H54 (cell line): ENCODE results near the gene RNF150.
"Not testable (repeated sequence)": the region's sequence is repeated elsewhere in the genome, so short reads cannot be mapped to it uniquely, and the experiment has no call there.

Experiments used
- DNase-seq: peaks from one replicate; pipeline ENCODE4 v3.0.0; 2011; ENCODE audit warnings: low spot score, mixed read lengths; ENCODE audit not compliant: insufficient read length
- FAIRE-seq: peaks from 3 replicates; lab custom pipeline; 2011; peaks lifted over from hg19 to GRCh38; lab: Jason Lieb, UNC
- POLR2A ChIP-seq: IDR thresholded peaks from 2 replicates; pipeline ENCODE4 v1.6.1; 2011; ENCODE audit warnings: low read depth, mild to moderate bottlenecking, low read length

RNF150 gene

DNA sequence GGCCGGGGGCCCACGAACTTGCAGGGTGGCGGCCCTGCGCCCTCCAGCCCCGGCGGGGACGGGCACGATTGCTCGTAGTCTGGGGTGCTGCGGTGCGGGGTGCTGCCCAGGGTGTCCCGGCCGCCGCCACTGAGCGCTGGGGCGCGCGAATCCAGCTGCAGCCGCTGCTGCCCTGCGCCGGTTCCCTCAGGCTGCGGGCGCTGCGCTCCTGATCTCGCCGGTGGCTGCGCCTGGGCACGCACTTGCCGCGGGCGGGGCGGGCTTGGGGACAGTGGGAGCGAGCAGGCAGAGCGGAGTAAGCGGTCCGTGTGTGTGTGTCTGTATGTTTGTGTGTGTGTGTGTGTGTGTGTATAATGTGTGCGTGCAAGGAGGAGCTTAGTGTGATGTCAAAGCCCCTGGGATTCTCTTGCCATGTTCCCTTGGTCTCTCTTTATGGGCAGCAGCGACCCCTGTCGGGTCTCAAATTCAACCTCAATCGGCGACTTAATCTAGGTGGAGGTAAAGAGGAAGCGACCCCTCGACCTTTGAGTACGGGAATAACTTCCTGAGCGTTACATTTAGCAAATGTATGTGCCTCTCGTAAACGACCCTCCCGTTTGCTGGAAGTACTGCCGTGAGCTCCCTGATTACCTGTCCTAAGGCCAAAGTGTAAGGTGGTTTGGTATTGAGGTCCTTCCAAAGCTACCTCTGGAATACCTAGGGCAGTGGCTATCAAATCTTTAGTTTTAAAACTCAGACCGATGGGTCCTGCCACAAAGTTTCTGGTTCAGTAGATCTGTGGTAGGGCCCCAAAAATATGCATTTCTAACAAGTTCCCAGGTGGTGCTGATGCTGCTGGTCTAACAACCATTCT, at the start of gene RNF150:
Gene RNF150, minus strand, starts transcription at position 324 of the 853 bp plus-strand sequence.
- DNase-seq (peak; percentile 26), FAIRE-seq (peak; percentile 38)
- TF ChIP-seq POLR2A, result no peak

DNA sequence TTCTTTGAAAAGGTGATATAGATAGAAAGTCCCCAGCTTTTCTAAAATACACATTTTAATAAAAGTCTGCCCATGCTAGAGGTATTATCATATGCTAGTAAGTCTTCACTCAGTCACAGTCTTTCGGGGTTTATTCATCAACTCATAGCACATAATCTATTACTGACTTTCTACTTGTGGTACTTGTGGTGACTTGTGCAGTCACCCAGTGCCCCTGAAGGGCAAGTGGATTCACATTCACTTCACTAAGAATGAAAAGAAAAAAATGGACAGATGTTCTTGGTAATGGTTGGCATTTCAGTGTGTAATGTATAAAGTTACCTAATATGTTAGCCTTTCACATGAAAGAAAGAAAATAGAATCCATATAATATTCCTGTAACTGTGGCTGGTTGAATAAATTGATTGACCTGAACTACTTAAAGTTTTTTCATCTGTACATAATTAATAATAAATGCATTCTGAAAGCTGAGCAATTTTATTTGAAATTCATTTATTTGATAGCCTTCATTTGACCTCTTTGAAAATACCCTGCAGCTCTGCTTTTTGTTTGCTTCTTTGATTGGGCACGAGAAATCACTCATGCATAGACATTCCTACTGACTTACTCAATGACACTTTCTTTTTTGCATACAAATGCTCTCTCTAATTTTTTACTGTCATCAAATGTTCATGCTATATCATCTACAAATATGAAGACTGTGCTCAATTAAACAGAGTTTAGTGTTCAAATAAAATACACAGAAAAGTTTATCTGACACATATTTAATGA, 47.9 kb upstream of the RNF150 start:
- DNase-seq (no peak), FAIRE-seq (no peak)
- no peak for TF ChIP-seq POLR2A

DNA sequence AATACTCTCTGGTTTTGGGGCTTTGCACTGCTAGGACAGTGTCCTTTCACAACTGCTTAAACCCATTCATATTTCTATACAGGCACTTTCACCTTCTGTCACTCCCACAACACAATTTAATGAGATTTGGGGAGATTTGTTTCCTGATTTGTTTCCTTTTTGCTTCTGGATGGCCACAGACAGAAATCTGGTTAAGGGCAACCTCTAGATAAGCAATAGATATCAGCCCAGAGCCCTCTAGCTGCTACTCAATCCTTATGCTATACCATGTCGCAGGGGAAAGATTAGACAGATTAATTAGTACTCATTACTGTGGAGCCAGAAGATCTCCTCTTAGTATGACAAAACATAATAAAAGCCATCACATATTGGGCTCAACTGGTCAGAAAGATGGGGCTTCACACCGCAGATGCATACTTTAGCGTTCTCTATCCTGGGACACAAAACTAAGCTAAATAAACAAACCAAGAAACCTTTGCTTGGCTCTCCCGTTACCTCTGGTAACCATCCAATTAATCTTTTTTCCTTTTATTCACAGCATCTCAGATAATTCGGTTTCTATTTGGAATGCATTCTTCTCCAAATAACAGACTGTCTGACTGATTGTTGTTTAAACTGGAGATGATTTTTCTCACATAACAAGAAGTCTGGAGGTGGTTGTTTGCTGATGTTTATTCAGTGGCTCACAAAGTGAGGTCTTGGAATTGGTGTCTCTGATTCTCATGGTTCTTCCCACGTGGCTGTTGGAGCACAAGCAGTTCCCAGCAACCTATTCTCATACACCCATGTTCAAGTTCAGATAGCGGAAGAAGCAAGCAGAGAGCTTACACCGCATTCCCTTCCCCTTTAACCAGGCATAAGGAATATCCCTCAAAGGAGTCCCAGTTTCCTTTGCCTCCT, 46.5 kb upstream of the RNF150 start:
- no peak for TF ChIP-seq POLR2A
- FAIRE-seq (no peak), DNase-seq (no peak)

DNA sequence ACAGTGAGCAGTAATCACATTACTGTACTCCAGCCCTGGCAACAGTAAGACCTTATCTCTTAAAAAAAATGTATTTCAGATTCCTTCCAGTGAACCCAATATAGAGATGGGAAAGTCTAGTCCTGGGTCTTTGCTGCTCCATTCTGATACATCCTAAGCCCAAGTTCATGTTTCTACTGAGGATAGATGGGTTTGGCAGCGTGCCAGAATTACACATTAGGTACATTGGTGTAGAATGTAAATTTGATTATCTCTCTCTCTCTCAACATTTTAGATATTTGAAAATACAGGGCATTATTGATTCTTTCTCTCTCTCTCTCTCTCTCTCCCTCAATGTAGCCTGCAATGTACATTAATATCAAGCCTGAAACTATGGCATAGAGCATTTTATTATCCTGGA, 43.9 kb upstream of the RNF150 start:
- no peak for TF ChIP-seq POLR2A
- no peak for DNase-seq
- FAIRE-seq, result no peak

DNA sequence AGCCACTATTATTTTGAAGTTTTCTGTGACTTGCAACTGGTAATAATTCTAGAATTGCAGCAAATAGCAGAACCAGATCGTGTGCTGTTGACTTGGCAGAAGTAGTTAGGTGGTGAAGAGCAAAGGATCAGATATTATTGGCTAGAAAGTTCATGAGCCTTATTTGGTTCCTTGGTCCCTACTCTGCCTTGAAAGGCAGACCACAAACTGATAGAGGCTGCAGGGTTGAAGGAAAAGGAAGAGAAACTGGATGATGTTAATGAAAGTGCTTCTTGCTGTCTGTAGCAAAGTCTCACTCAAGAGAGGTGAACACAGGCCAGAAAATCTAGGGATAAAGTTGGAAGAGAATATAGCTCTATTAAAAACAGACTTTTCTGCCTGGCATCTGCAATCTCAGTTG, 41.2 kb upstream of the RNF150 start:
- no peak for DNase-seq
- TF ChIP-seq POLR2A, result no peak
- FAIRE-seq, result no peak

DNA sequence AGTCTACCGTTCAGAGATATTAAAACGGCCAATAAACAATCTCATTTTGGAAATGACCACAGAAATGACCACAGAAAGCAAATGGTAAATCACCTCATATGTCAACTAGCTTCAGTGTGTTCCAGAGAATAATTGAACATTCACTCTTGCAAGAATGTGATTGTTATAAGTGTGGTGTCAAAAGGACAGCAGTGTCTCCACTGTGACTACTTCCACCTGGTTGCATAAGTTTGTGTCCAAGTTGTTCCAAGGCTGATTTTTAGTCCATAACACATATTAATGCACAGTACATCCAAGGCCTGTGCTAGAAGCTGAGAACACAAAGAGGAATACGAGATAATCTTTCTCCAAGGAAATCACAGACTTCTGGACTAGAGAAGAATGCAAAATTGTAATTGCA, 37.4 kb upstream of the RNF150 start:
- DNase-seq (no peak), FAIRE-seq (no peak)
- no peak for TF ChIP-seq POLR2A

DNA sequence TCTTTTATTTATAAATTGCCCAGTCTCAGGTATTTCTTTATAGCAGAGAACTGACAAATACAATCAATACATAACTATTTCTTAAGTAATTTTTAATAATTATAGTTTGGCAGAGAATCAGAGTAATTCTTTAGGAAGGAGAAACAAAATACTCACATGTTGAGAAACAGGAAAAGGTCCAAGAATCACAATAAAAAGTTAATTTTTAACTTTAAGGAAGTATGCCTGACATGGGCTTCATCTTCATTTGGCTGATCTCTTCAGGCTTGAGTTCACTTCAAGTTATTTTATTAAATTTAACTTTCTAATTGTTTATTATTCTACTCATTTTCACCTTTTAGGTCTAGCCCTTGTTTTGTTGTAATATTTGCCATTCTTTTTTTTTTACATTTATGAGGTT, 36.1 kb upstream of the RNF150 start:
- DNase-seq (no peak), FAIRE-seq (no peak)
- TF ChIP-seq POLR2A, result no peak

DNA sequence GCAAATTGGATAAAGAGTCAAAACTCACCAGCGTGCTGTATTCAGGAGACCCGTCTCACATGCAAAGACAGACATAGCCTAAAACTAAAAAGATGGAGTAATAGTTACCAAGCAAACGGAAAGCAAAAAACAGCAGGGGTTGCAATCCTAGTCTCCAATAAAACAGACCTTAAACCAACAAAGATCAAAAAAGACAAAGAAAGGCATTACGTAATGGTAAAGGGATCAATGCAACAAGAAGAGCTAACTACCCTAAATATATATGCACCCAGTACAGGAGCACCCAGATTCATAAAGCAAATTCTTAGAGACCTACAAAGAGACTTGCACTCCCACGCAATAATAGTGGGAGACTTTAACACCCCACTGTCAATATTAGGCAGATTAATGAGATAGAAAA, 31.7 kb upstream of the RNF150 start:
- not testable (repeated sequence) for FAIRE-seq

DNA sequence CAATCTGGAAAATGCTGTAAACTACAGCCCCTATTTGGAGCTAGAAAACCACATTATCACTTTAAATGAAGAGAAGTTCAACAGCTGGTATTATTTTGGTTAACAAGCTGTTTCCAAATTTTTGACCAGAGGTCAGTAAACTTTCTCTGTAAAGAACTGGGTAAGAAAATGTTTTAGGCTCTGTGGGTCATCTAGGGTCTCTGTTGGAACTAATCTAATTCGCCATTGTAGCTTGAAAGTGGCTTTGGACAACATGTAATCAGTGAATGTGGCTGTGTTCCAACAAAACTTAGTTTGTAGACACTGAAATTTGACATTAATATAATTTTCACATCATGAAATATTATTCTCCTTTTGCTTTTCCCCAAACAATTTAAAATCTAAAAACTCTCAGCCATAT, 25.8 kb upstream of the RNF150 start:
- no peak for FAIRE-seq
- TF ChIP-seq POLR2A, result no peak
- DNase-seq, result no peak

More for the DNA sequence above, 31.7 kb upstream of the RNF150 start:
- not testable (repeated sequence) for DNase-seq

DNA sequence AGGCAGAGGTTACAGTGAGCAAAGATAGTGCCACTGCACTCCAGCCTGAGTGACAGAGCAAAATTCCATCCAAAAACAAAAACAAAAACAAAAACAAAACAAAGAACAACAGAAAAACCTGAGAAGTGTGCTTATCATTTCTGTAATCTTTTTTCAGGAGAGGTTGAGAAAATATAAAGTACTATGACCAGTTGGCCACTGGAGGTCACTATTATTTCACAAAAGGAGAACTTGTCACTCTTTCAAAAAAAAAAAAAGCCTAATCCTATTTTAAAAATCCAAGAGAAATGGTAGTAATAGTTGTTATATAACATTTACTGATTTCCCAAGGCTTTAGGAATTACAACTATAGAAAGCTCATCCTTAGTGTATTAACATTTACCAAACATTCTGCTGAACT, 24.9 kb upstream of the RNF150 start:
- FAIRE-seq (no peak), DNase-seq (no peak)
- TF ChIP-seq POLR2A, result no peak

DNA sequence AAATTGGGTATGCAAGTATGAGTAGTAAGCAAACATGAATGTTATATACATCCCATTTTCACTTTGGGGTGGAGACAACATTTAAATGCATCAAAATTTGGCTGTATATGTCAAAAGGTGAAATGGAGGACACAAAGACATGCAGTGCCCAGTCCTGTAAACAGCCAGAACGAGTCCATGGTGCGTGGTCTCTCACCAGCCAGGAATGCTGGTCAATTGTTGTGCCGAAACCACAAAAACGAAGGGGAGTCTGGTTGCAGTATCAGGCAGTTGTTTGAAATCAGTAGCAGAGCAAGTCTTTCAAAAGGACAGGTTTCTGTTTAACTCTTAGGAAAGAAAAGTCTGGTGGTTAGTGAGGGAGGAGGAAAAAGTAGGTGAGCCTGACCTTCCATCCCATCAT, 22.3 kb upstream of the RNF150 start:
- DNase-seq (no peak), FAIRE-seq (no peak)

DNA sequence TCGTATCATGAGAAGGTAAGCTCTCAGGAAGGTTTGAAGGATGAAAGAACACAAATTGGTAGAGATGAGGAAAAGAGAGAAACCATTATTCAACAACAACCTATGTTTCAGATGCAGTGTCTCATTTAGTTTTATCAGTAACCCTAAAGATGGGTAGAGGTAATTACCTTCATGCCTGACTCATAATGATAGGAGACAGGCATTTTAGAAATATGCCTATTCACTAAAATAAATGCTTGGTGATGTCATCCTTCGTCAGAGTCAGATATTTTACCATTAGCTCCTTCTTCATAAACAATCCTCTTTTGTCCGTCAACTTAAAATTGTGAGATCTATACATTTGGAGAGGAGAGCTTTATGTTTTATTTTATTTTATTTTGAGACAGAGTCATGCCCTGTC, 21.5 kb upstream of the RNF150 start:
- no peak for TF ChIP-seq POLR2A
- DNase-seq, result no peak
- FAIRE-seq, result no peak

More for the DNA sequence above, 22.3 kb upstream of the RNF150 start:
- TF ChIP-seq POLR2A, result no peak

DNA sequence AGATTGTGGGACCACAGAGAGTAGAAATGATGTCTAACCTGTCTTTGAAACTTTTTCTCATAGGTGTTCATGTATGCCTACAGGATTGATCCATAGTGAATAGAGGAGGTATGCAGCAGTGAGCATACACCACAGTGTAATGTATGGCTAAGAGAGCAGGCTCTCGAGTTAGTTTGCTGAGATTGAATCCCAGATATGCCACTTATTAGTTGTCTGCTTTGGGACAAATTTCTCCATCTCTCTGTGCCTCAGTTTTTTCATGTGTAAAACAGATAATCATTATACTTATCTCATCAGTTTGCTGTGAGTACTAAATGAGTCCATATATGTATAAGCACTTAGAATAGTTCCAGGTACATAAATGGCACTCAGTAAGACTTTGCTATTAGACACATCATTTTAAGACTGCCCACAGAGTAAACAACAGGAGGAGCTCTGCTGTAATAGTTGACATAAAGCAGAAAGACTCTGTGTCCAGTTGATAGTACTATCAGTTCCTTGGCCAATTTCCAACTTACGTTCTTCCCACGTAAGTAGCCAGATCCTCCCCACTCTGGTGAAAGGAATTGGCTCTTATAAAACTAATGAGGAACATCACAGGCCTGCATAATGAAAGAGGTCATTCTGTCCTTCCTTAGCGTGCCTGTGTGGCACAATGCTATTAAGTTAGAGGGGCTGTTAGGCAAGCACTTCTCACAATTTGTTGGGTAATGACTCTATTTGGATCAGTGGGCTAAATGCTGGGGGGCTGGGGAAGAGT, 20.7 kb upstream of the RNF150 start:
- no peak for DNase-seq
- TF ChIP-seq POLR2A, result no peak
- FAIRE-seq, result no peak
